ENCODE results near the gene TRIM63. TPM values are rescaled to one million over a fixed set of nuclear protein-coding genes. Genes with fewer than 3 reads are reported as not detected.

The TRIM63 gene
- total RNA-seq, 2 experiments from 2014 or later: not detected

DNA sequence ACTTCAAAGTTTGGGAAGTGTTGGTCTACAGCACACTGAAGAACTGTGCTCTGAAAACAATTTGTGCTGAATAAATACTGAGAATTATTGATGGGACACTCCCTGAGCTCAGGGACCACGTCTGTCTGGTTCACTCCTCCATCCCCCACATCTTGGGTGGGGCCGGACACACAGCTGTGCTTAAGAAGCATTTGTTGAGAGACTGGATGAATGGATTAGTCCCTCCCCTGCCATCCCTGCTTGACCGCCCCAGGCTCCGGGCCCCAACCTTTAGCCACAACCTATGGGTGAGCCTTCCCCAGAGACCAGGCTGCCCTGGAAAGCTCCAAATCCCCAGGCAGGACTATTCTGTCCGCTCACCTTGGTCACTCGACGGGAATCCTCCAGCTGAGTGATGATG, 7.5 kb downstream of the TRIM63 start:
- DNase-seq (ENCODE audit: low spot score): no peak
- H3K4me2 ChIP-seq (ENCODE audit: low read length): no peak overlapping the region
- H2AFZ ChIP-seq (ENCODE audit: low read length): no peak overlapping the region
- no TSS peak for BruUV-seq (replicated peaks)
- H3K4me3 ChIP-seq (ENCODE audit: low read depth, low read length, poor library complexity, severe bottlenecking): no peak overlapping the region
- POLR2A ChIA-PET: interaction anchor here (0.6 kb wide), 1 partner anchor 1722 kb away, joined by 3 read pairs; no protein-coding TSS in a partner anchor
- no peaks in the 10 kb centered on the region for H3K9me2 ChIP-seq (ENCODE audit: insufficient read depth, low read length)
- H3K36me3 ChIP-seq (ENCODE audit: insufficient read depth, low read length): no peaks in the 10 kb centered on the region
- H3K27ac ChIP-seq (ENCODE audit: low read depth, low read length, poor library complexity, severe bottlenecking): no peak overlapping the region
- CTCF ChIA-PET (ENCODE audit: unreplicated experiment): no interaction called here
- no peaks in the 10 kb centered on the region for H3K4me1 ChIP-seq (ENCODE audit: insufficient read depth, low read length, poor library complexity, severe bottlenecking)
- no peaks in the 10 kb centered on the region for H4K20me1 ChIP-seq (ENCODE audit: insufficient read depth, low read length)
- no peaks in the 10 kb centered on the region for H3K9me3 ChIP-seq (ENCODE audit: low read length)
- H3K79me2 ChIP-seq (ENCODE audit: insufficient read depth, low read depth, low read length): no peaks in the 10 kb centered on the region
- TF ChIP-seq, protein P1, sequence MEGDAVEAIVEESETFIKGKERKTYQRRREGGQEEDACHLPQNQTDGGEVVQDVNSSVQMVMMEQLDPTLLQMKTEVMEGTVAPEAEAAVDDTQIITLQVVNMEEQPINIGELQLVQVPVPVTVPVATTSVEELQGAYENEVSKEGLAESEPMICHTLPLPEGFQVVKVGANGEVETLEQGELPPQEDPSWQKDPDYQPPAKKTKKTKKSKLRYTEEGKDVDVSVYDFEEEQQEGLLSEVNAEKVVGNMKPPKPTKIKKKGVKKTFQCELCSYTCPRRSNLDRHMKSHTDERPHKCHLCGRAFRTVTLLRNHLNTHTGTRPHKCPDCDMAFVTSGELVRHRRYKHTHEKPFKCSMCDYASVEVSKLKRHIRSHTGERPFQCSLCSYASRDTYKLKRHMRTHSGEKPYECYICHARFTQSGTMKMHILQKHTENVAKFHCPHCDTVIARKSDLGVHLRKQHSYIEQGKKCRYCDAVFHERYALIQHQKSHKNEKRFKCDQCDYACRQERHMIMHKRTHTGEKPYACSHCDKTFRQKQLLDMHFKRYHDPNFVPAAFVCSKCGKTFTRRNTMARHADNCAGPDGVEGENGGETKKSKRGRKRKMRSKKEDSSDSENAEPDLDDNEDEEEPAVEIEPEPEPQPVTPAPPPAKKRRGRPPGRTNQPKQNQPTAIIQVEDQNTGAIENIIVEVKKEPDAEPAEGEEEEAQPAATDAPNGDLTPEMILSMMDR (conservative IDR thresholded peaks at IDR 0.05; ENCODE audit: low read length): no peak
- no peak for TF ChIP-seq EZH2phosphoT487 (IDR thresholded peaks at IDR 0.05; ENCODE audit: borderline replicate concordance, low read depth, low read length)
- intact Hi-C loops (cut with micrococcal nuclease; ENCODE audit: unreplicated experiment): no loop called here

DNA sequence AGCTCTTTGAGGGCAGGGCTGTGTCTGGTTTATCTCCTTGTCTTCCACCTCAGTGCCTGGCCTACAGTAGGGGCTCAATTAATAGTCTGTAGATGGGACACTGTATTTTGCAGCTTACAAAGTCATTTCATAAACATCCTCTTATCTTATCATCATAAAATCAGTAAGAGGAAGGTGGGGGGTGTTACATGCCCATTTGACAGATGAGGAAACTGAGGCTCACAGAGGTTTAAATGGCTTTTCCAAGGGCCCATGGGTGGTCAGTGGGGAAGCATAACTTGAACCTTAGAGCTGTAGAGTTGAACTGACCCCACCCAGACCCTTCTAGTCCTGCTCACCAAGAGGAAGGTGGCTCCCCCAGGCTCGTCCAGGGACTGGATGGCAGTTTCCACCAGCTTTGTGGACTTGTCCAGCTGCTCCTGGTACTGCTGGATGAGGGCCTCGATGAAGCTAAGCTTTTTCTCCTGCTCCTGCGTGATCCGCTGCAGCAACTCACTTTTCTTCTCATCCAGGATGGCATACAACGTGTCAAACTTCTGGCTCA, 9.3 kb downstream of the TRIM63 start:
- no TSS peak for BruUV-seq (replicated peaks)
- Histone ChIP-seq H4K20me1 (ENCODE audit: insufficient read depth, low read length) (no peaks in the 10 kb centered on the region), H3K79me2 (ENCODE audit: insufficient read depth, low read depth, low read length) (no peaks in the 10 kb centered on the region), H3K27ac (ENCODE audit: low read depth, low read length, poor library complexity, severe bottlenecking) (no peak overlapping the region), H3K4me3 (ENCODE audit: low read depth, low read length, poor library complexity, severe bottlenecking) (no peak overlapping the region), H3K9me3 (ENCODE audit: low read length) (no peaks in the 10 kb centered on the region), H3K9me2 (ENCODE audit: insufficient read depth, low read length) (no peaks in the 10 kb centered on the region), H3K36me3 (ENCODE audit: insufficient read depth, low read length) (no peaks in the 10 kb centered on the region), H3K4me2 (ENCODE audit: low read length) (no peak overlapping the region), H2AFZ (ENCODE audit: low read length) (no peak overlapping the region), H3K4me1 (ENCODE audit: insufficient read depth, low read length, poor library complexity, severe bottlenecking) (no peaks in the 10 kb centered on the region)
- CTCF ChIA-PET (ENCODE audit: unreplicated experiment): no interaction called here
- intact Hi-C loops (cut with micrococcal nuclease; ENCODE audit: unreplicated experiment): no loop called here
- POLR2A ChIA-PET: interaction anchor here (0.7 kb wide), 1 partner anchor 81 kb away, joined by 4 read pairs; no protein-coding TSS in a partner anchor
- no peak for TF ChIP-seq EZH2phosphoT487 (IDR thresholded peaks at IDR 0.05; ENCODE audit: borderline replicate concordance, low read depth, low read length)
- TF ChIP-seq, protein P1 (conservative IDR thresholded peaks at IDR 0.05; ENCODE audit: low read length): no peak
- no peak for DNase-seq (ENCODE audit: low spot score)

DNA sequence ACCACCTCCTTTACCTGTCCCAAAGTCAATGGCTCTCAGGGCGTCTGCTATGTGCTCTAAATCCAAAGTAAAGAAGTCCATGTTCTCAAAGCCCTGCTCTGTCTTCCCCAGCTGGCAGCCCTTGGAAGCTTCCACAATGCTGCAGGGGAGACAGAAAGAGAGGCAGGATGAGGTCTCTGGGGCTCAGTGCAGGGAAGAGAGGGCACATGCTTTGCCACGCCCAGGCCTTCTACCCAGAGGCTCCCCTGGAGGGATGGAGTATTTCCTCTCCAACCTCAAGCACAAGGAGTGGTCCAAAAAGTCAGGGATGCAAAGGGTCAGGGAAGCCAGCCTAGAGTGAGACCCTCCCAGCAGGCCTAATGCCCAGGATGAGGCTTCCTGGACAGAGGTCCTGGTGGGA, 10.2 kb downstream of the TRIM63 start:
- DNase-seq (ENCODE audit: low spot score): no peak
- Histone ChIP-seq H3K4me1 (ENCODE audit: insufficient read depth, low read length, poor library complexity, severe bottlenecking) (no peaks in the 10 kb centered on the region), H3K79me2 (ENCODE audit: insufficient read depth, low read depth, low read length) (no peaks in the 10 kb centered on the region), H3K9me2 (ENCODE audit: insufficient read depth, low read length) (no peaks in the 10 kb centered on the region), H3K4me2 (ENCODE audit: low read length) (no peak overlapping the region), H3K9me3 (ENCODE audit: low read length) (no peaks in the 10 kb centered on the region), H3K36me3 (ENCODE audit: insufficient read depth, low read length) (no peaks in the 10 kb centered on the region), H2AFZ (ENCODE audit: low read length) (no peak overlapping the region), H3K4me3 (ENCODE audit: low read depth, low read length, poor library complexity, severe bottlenecking) (no peak overlapping the region), H4K20me1 (ENCODE audit: insufficient read depth, low read length) (no peaks in the 10 kb centered on the region), H3K27ac (ENCODE audit: low read depth, low read length, poor library complexity, severe bottlenecking) (no peak overlapping the region)
- intact Hi-C loops (cut with micrococcal nuclease; ENCODE audit: unreplicated experiment): no loop called here
- ChIA-PET POLR2A (no interaction called here), CTCF (ENCODE audit: unreplicated experiment) (no interaction called here)
- TF ChIP-seq EZH2phosphoT487 (IDR thresholded peaks at IDR 0.05; ENCODE audit: borderline replicate concordance, low read depth, low read length): no peak
- TF ChIP-seq, protein P1 (conservative IDR thresholded peaks at IDR 0.05; ENCODE audit: low read length): no peak
- no TSS peak for BruUV-seq (replicated peaks)

All from OCI-LY7 (cell line).